Glomerular visceral epithelial cell (primary cell): ENCODE data around the gene CLDN24.

Source experiments
- DNase-seq: peaks from one replicate; pipeline ENCODE4 v3.0.0-alpha.2; 2016; ENCODE audit errors: extremely low spot score

Gene CLDN24

DNA sequence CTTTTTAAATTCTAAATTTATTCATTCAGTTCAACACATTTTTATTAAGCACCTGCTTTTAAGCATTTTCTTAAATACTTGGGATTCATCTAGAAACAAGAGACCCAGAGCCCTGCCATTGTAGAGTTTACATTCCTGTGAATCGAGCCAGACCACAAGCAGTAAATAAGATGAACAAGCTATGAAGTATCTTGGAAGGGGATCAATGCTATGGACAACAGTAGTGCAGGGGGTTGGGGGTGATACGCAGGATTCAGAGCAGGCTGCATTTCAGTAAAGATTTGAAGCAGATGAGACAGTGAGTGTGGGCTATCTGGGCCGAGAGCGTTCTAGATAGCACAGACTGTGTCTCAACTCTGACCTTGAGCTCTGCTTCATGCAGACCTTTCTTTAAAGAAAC is 37.3 kb downstream of the CLDN24 start:
- no peak for DNase-seq

DNA sequence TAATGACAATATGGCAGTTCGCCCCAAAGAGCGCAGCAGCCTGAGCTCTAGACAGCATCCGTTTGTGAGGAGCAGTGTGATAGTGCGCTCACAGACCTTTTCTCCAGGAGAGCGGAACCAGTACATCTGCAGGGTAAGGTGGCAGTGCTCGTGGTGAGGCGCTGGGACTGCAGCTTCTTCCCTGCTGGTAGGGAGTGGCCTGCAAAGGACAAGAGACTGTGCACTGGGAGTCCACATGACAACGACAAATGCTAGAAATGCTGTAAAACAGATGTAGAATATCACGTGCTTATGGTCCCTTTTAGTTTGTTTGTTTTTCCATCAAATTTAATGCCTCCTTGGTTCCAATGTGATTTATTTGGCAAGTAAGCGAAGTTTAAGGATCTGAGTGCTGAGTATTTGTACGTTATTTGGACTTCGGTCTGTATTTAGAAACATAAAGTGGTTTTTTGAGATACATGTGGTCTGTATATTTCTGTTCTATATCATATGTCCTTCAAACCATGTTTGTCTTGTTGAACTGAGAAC is 37.9 kb downstream of the CLDN24 start:
- no peak for DNase-seq

DNA sequence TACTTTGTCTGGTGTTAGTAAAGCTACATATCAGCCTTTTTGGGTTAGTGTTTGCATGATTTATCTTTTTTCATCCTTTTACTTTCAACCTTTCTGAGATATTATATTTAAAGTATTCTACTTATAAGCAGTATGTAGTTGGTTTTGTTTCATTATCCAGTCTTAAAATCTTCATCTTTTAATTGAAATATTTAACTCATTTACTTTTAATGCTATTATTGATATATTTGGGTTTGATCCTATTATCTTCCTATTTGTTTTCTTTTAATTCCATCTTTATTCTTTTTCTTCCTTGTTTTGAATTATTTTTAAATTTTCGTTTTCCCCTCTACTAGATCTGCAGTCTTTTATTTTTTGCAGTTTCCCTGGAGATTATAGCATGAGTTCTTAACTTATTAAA is 46.1 kb downstream of the CLDN24 start:
- DNase-seq = no peak

DNA sequence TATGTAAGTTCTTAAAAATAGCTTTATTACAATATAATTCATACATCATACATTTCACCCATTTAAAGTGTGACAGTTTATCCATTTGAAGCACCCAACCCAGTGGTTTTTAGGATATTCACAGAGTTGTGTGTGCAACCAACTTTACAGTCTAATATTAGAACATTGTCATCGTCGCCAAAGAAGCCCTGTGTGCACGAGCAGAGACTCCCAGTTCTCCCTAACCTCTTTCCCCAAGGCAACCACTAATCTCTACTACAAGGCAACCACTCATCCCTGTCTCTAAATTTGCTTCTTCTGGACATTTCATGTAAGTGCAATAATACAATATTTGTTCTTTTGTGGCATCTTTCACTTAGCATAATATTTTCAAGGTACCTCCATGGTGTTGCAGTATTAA is 49.8 kb downstream of the CLDN24 start:
- DNase-seq = no peak
